ENCODE measurements around the gene CDIP1.
A peak's percentile ranks its signal among the peaks of the same experiment; 100 is the strongest.

DNA sequence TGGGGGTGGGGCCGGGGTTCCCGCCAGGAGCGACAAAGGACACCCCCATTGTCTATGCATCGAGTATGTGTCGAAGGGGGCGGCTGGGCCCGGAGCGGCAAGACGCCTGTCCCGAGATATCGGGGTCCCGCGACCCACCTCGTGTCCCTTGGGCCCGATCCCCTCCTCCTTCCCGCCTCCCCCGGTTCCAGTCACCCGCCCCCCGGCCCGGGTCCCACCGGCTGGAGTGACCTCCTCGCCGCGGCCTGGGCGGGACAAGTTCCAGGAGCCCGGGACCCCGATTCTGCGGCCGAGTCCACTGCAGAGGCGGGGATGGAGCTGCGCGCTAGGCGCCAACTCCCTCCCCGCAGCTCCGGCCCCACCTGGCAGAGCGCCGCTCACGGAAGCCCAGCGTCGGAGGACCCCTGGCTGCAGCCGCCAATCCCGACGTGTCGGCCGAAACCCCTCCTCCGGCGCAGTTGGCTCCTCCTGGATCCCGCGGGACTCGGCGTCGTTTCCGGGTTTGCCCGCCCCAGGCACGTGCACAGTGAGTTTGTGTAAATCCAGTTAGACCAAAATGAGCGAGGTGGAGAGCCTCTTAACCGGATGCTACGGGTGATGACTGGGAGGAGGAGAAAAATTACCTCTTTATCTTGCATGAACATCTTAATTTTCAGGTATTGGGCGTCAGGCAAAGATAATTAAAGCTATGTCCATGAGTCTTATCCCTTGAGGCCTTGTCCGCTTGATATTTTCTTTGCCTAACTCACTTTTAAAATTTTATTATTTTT lies 64.2 kb downstream of the CDIP1 start, which contains the start of gene NMRAL1:
- TF ChIP-seq CBFA2T2 (conservative IDR thresholded peaks at IDR 0.05) (0 out of 2 replicates have a peak, but pooled peaks have one; percentile 9), MAX (CRISPR knock-in tag; IDR thresholded peaks at IDR 0.05) (peak; percentile 88), MAZ (CRISPR knock-in tag; conservative IDR thresholded peaks at IDR 0.05 in 1 of 2, IDR thresholded peaks at IDR 0.05 in 1 of 2) (peak; percentile 72 to 88; a peak in 3 of 4 replicates), CHD4 (IDR thresholded peaks at IDR 0.05; ENCODE audit: insufficient read depth, insufficient replicate concordance, low read depth, low read length, poor library complexity, severe bottlenecking) (peak; percentile 50), POLR2AphosphoS5 (IDR thresholded peaks at IDR 0.05; ENCODE audit: control insufficient read depth, insufficient read depth, low read depth, low read length) (peak; percentile 81), SMAD1 (IDR thresholded peaks at IDR 0.05; ENCODE audit: low read depth, low read length, partially characterized antibody) (no peak), POLR2A (conservative IDR thresholded peaks at IDR 0.05) (peak; percentile 91), CBX2 (IDR thresholded peaks at IDR 0.05; ENCODE audit: insufficient read depth, low read length, poor library complexity, severe bottlenecking) (no peak), NCOA1 (IDR thresholded peaks at IDR 0.05; ENCODE audit: low read depth) (no peak), KDM1A (IDR thresholded peaks at IDR 0.05) (no peak), CBX3 (IDR thresholded peaks at IDR 0.05; ENCODE audit: borderline replicate concordance in 1 of 2, low read length in 2 of 2) (peak in 1 of 2 experiments; percentile 77; a peak in 2 of 3 replicates), ZNF121 (CRISPR knock-in tag; conservative IDR thresholded peaks at IDR 0.05) (no peak), BACH1 (tag; IDR thresholded peaks at IDR 0.05) (no peak), MAFK (IDR thresholded peaks at IDR 0.05; ENCODE audit: low read length) (0 out of 2 replicates have a peak, but pooled peaks have one; percentile 42)
